HG03196 (cell line): ENCODE results near the gene SPTSSB.

ENCODE experiments used
- ATAC-seq: cut with Tn5 transposase; IDR thresholded peaks from one replicate; pipeline ENCODE4 v1.9.1; 2021; ENCODE audit not compliant: unreplicated experiment

Gene SPTSSB

GRCh38 chr3:161339517-161340500 is 31.5 kb downstream of the SPTSSB start:
- ATAC-seq, result no peak

GRCh38 chr3:161337311-161337710 is 34.0 kb downstream of the SPTSSB start:
- no peak for ATAC-seq

- no peak for ATAC-seq
Observed at GRCh38 chr3:161336661-161337060, 34.7 kb downstream of the SPTSSB start.

GRCh38 chr3:161333696-161334095 is 37.6 kb downstream of the SPTSSB start:
- no peak for ATAC-seq

GRCh38 chr3:161332792-161333191 is 38.5 kb downstream of the SPTSSB start:
- no peak for ATAC-seq

GRCh38 chr3:161325059-161325458 is 46.3 kb downstream of the SPTSSB start:
- ATAC-seq, result no peak

GRCh38 chr3:161323926-161324621 is 47.2 kb downstream of the SPTSSB start:
- ATAC-seq, result no peak

GRCh38 chr3:161322781-161323568 is 48.3 kb downstream of the SPTSSB start:
- ATAC-seq, result no peak

- ATAC-seq, result no peak
Observed at GRCh38 chr3:161320837-161321236, 50.5 kb downstream of the SPTSSB start.

GRCh38 chr3:161319867-161320266 is 51.5 kb downstream of the SPTSSB start:
- no peak for ATAC-seq

GRCh38 chr3:161317077-161317476 is 54.2 kb downstream of the SPTSSB start:
- no peak for ATAC-seq

- no peak for ATAC-seq
Observed at GRCh38 chr3:161316006-161316689, 55.2 kb downstream of the SPTSSB start.

- ATAC-seq, result peak; percentile 67
Observed at GRCh38 chr3:161314836-161315395, 56.4 kb downstream of the SPTSSB start.

- peak; percentile 79 for ATAC-seq
Observed at GRCh38 chr3:161310649-161311423, 60.5 kb downstream of the SPTSSB start.

- ATAC-seq, result no peak
Observed at GRCh38 chr3:161305095-161305991, 66.0 kb downstream of the SPTSSB start.

- no peak for ATAC-seq
Observed at GRCh38 chr3:161296814-161297213, 74.5 kb downstream of the SPTSSB start.

- ATAC-seq, result no peak
Observed at GRCh38 chr3:161295325-161295724, 76.0 kb downstream of the SPTSSB start.
